NCI-H1436 (cell line): ENCODE data around the gene SLC9A8.
"Not testable (repeated sequence)": the region's sequence is repeated elsewhere in the genome, so short reads cannot be mapped to it uniquely, and the experiment has no call there.

Source experiments
- DNase-seq: peaks from one replicate; lab custom pipeline; 2025; lab: John Stamatoyannopoulos, UW

The SLC9A8 gene

GRCh38 chr20:49850463-49851230 lies 38.0 kb downstream of the SLC9A8 start:
- no peak for DNase-seq

GRCh38 chr20:49851231-49851705 lies 38.6 kb downstream of the SLC9A8 start:
- DNase-seq = no peak

GRCh38 chr20:49851991-49852390 lies 39.4 kb downstream of the SLC9A8 start:
- DNase-seq = no peak

GRCh38 chr20:49852522-49853080 lies 40.0 kb downstream of the SLC9A8 start:
- DNase-seq = no peak

- no peak for DNase-seq
Observed at GRCh38 chr20:49853640-49854039, 41.0 kb downstream of the SLC9A8 start.

- no peak for DNase-seq
Observed at GRCh38 chr20:49854190-49854875, 41.7 kb downstream of the SLC9A8 start.

GRCh38 chr20:49856904-49857303 lies 44.3 kb downstream of the SLC9A8 start:
- no peak for DNase-seq

GRCh38 chr20:49858076-49858585 lies 45.5 kb downstream of the SLC9A8 start:
- DNase-seq = no peak

- DNase-seq = no peak
Observed at GRCh38 chr20:49859011-49859410, 46.4 kb downstream of the SLC9A8 start.

GRCh38 chr20:49859807-49860206 lies 47.2 kb downstream of the SLC9A8 start:
- no peak for DNase-seq

GRCh38 chr20:49861232-49861631 lies 48.6 kb downstream of the SLC9A8 start:
- DNase-seq = not testable (repeated sequence)

- no peak for DNase-seq
Observed at GRCh38 chr20:49862607-49863200, 50.1 kb downstream of the SLC9A8 start.

- no peak for DNase-seq
Observed at GRCh38 chr20:49863666-49864065, 51.0 kb downstream of the SLC9A8 start.

- no peak for DNase-seq
Observed at GRCh38 chr20:49865559-49865958, 52.9 kb downstream of the SLC9A8 start.

- DNase-seq = no peak
Observed at GRCh38 chr20:49866051-49866450, 53.4 kb downstream of the SLC9A8 start.

GRCh38 chr20:49867453-49868215 lies 55.0 kb downstream of the SLC9A8 start:
- DNase-seq = no peak

GRCh38 chr20:49868538-49868937 lies 55.9 kb downstream of the SLC9A8 start:
- DNase-seq = no peak

- DNase-seq = no peak
Observed at GRCh38 chr20:49868964-49869363, 56.3 kb downstream of the SLC9A8 start.

GRCh38 chr20:49870261-49870660 lies 57.6 kb downstream of the SLC9A8 start:
- no peak for DNase-seq

GRCh38 chr20:49871391-49871948 lies 58.8 kb downstream of the SLC9A8 start:
- no peak for DNase-seq

- DNase-seq = no peak
Observed at GRCh38 chr20:49872056-49872455, 59.4 kb downstream of the SLC9A8 start.
